Measurements from ENCODE around the gene KCNN4. TPM values are rescaled to one million over a fixed set of nuclear protein-coding genes. Genes with fewer than 3 reads are reported as not detected.

Gene KCNN4
- total and polyA plus RNA-seq, 10 of the 15 experiments (the other 5 are each of a cell fraction or from before 2014, with no cell fraction given) = 1.4 to 112 (median 77.9) TPM

DNA sequence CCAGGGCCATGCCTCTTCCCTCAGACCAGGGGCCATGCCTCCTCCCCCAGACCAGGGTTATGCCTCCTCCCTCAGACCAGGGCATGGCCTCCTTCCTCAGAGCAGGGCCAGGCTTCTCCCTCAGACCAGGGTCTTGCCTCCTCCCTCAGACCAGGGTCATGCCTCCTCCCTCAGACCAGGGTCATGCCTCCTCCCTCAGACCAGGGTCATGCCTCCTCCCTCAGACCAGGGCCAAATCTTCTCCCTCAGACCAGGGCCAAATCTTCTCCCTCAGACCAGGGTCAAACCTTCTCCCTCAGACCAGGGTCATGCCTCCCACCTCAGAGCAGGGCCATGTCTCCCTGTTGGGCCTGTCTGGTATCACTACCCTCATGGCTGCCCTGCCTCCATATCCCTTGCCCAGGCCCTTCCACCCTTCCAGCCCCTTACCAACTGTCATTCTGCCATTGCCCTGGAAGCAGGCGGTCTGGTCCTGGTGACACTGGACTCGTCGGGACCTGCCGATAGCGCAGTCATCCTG is 17.3 kb upstream of the KCNN4 start:
- CTCF ChIA-PET = interaction anchor here (3.2 kb wide), 1 partner anchor 11 kb away, joined by 14 read pairs; no protein-coding TSS in a partner anchor
- peak overlapping the region; percentile 60; the same call in 1 of the 2 replicates for H3K4me3 ChIP-seq
- 0 out of 2 replicates have a peak overlapping the region, but pooled peaks have one; percentile 8 for H3K9ac ChIP-seq (ENCODE audit: control insufficient read depth, insufficient read depth, low read length)
- peak overlapping the region; percentile 95 for H3K4me2 ChIP-seq (ENCODE audit: control insufficient read depth, insufficient read depth)
- no peaks in the 10 kb centered on the region for H3K36me3 ChIP-seq (ENCODE audit: control insufficient read depth in 2 of 2, insufficient read depth in 2 of 2, low read length in 1 of 2)
- RAD21 ChIA-PET (ENCODE audit: unreplicated experiment) = no interaction called here
- no peaks in the 10 kb centered on the region; the same call in 2 of the 3 replicates for H3K9me3 ChIP-seq (replicated peaks; ENCODE audit: control insufficient read depth, insufficient read depth, low read length)
- 66% methylated on average over 5 of the region's 5 CpGs for whole genome bisulfite sequencing (ENCODE audit: insufficient coverage, insufficient replicate concordance, low lambda C conversion rate, missing lambda C conversion rate)
- FAIRE-seq = no peak
- no peak for ATAC-seq
- intact Hi-C loops (cut with micrococcal nuclease; ENCODE audit: unreplicated experiment) (no loop called here), in situ Hi-C loops (cut with MboI) (no loop called here)
- POLR2A ChIA-PET = no interaction called here
- no peak for TF ChIP-seq BHLHE40 (IDR thresholded peaks at IDR 0.05; ENCODE audit: borderline replicate concordance in 1 of 2, low read depth in 2 of 2, low read length in 1 of 2)
- no peak for TF ChIP-seq DPF2 (IDR thresholded peaks at IDR 0.05)
- no peak for TF ChIP-seq HDAC2 (IDR thresholded peaks at IDR 0.05)
- TF ChIP-seq SIN3A (IDR thresholded peaks at IDR 0.05; ENCODE audit: low read depth, low read length) = no peak
- SMC1A ChIA-PET (ENCODE audit: uncharacterized antibody, unreplicated experiment) = no interaction called here
- no peak for DNase-seq (ENCODE audit: low read depth, low spot score)
- 0 out of 2 replicates have a peak, but pooled peaks cover 2% of the 10 kb centered on the region for H4K20me1 ChIP-seq (ENCODE audit: control insufficient read depth, insufficient read depth)
- H3K27ac ChIP-seq (ENCODE audit: control insufficient read depth, insufficient read depth) = no peak overlapping the region
- BruUV-seq (replicated peaks) = no TSS peak
- no peaks in the 10 kb centered on the region for H3K79me2 ChIP-seq (ENCODE audit: control insufficient read depth, insufficient read depth, low read length)
- H3K4me1 ChIP-seq (ENCODE audit: control insufficient read depth, insufficient read depth, low read length) = peaks cover 4% of the 10 kb centered on the region
- peak overlapping the region; percentile 69; the same call in 1 of the 2 replicates for H2AFZ ChIP-seq (ENCODE audit: control insufficient read depth, low read depth, low read length)
- H3K27me3 ChIP-seq (replicated peaks in 1 of 2; ENCODE audit: control insufficient read depth in 2 of 2, insufficient read depth in 2 of 2, low read length in 1 of 2) = no peaks in the 10 kb centered on the region

GRCh38 chr19:43797556-43797955 is 16.8 kb upstream of the KCNN4 start:
- Histone ChIP-seq H2AFZ (ENCODE audit: control insufficient read depth, low read depth, low read length) (no peak overlapping the region), H3K27me3 (replicated peaks in 1 of 2; ENCODE audit: control insufficient read depth in 2 of 2, insufficient read depth in 2 of 2, low read length in 1 of 2) (no peaks in the 10 kb centered on the region), H3K36me3 (ENCODE audit: control insufficient read depth in 2 of 2, insufficient read depth in 2 of 2, low read length in 1 of 2) (no peaks in the 10 kb centered on the region), H3K79me2 (ENCODE audit: control insufficient read depth, insufficient read depth, low read length) (no peaks in the 10 kb centered on the region), H3K9ac (ENCODE audit: control insufficient read depth, insufficient read depth, low read length) (no peak overlapping the region), H3K9me3 (replicated peaks; ENCODE audit: control insufficient read depth, insufficient read depth, low read length) (no peaks in the 10 kb centered on the region; the same call in 2 of the 3 replicates), H4K20me1 (ENCODE audit: control insufficient read depth, insufficient read depth) (0 out of 2 replicates have a peak, but pooled peaks cover 2% of the 10 kb centered on the region), H3K4me2 (ENCODE audit: control insufficient read depth, insufficient read depth) (no peak overlapping the region), H3K27ac (ENCODE audit: control insufficient read depth, insufficient read depth) (no peak overlapping the region), H3K4me3 (no peak overlapping the region), H3K4me1 (ENCODE audit: control insufficient read depth, insufficient read depth, low read length) (peaks cover 4% of the 10 kb centered on the region)
- ChIA-PET SMC1A (ENCODE audit: uncharacterized antibody, unreplicated experiment) (no interaction called here), CTCF (interaction anchor here (0.9 to 3.2 kb wide), 3 partner anchors 12 to 52 kb away, joined by 3 to 14 read pairs (median 7); no protein-coding TSS in a partner anchor), RAD21 (ENCODE audit: unreplicated experiment) (interaction anchor here (0.5 kb wide), 1 partner anchor 62 kb away, joined by 4 read pairs; no protein-coding TSS in a partner anchor), POLR2A (no interaction called here)
- intact Hi-C loops (cut with micrococcal nuclease; ENCODE audit: unreplicated experiment) = no loop called here
- TF ChIP-seq NR2C2 (IDR thresholded peaks at IDR 0.05; ENCODE audit: borderline replicate concordance, control insufficient read depth, insufficient read length, low read depth) (no peak), POLR2AphosphoS5 (IDR thresholded peaks at IDR 0.05; ENCODE audit: low read length) (no peak), RB1 (IDR thresholded peaks at IDR 0.05; ENCODE audit: borderline replicate concordance) (no peak), MEF2A (IDR thresholded peaks at IDR 0.05; ENCODE audit: insufficient read depth, low read depth, low read length) (no peak), SRF (IDR thresholded peaks at IDR 0.05; ENCODE audit: low read depth in 2 of 2, low read length in 2 of 2) (no peak)
- ATAC-seq (no peak), DNase-seq (ENCODE audit: low read depth, low spot score) (no peak), FAIRE-seq (no peak)
- no TSS peak for BruUV-seq (replicated peaks)
- WGBS (ENCODE audit: insufficient coverage, insufficient replicate concordance, low lambda C conversion rate, missing lambda C conversion rate) = 59% methylated on average over 7 of the region's 7 CpGs
- in situ Hi-C loops (cut with MboI) = no loop called here
